Liver (tissue), 9 donors: ENCODE results near the gene PIMREG. TPM values are rescaled to one million over a fixed set of nuclear protein-coding genes. Genes with fewer than 3 reads are reported as not detected.
A peak's percentile ranks its signal among the peaks of the same experiment; 100 is the strongest.

Source experiments
- DNase-seq: peaks from one replicate; pipeline ENCODE4 v3.0.0-alpha.2; 2017; ENCODE audit warnings: low spot score
- H3K27ac ChIP-seq, 2 donors: one replicate each; pipeline ENCODE4 v1.7.0; 2013; ENCODE audit warnings: inconsistent platforms in 2 of 2, low read length in 2 of 2, control low read depth in 1 of 2, low read depth in 1 of 2, mild to moderate bottlenecking in 1 of 2
- H3K27me3 ChIP-seq, 4 donors: one replicate each; pipeline versions ENCODE4 v1.6.1 to v1.7.0; 2013; ENCODE audit warnings: low read length in 3 of 4, inconsistent platforms in 1 of 4, mild to moderate bottlenecking in 1 of 4, moderate library complexity in 1 of 4; ENCODE audit not compliant: control insufficient read depth in 4 of 4, insufficient read depth in 4 of 4
- H3K36me3 ChIP-seq, 4 donors: one replicate each; pipeline versions ENCODE4 v1.6.1 to v1.7.0; 2013; ENCODE audit warnings: low read length in 3 of 4, mild to moderate bottlenecking in 3 of 4, low read depth in 1 of 4, moderate library complexity in 1 of 4; ENCODE audit not compliant: control insufficient read depth in 4 of 4, insufficient read depth in 3 of 4
- H3K4me1 ChIP-seq, 4 donors: one replicate each; pipeline versions ENCODE4 v1.6.1 to v1.7.0; 2013; ENCODE audit warnings: low read length in 3 of 4, mild to moderate bottlenecking in 3 of 4, moderate library complexity in 1 of 4; ENCODE audit not compliant: control insufficient read depth in 4 of 4, insufficient read depth in 4 of 4
- H3K4me3 ChIP-seq, 3 donors: one replicate each; pipeline versions ENCODE4 v1.6.1 to v1.7.0; 2013; ENCODE audit warnings: low read length in 3 of 3, control low read depth in 1 of 3, low read depth in 1 of 3, mild to moderate bottlenecking in 1 of 3
- H3K9ac ChIP-seq, 2 donors: one replicate each; pipeline ENCODE4 v1.7.0; 2013; ENCODE audit warnings: low read length in 2 of 2, mild to moderate bottlenecking in 2 of 2, moderate library complexity in 2 of 2, control low read depth in 1 of 2, low read depth in 1 of 2
- H3K9me3 ChIP-seq, 4 donors: one replicate each; pipeline versions ENCODE4 v1.6.1 to v1.7.0; 2013; ENCODE audit warnings: low read length in 3 of 4; ENCODE audit not compliant: control insufficient read depth in 4 of 4
- EGR1 ChIP-seq, 2 donors: IDR thresholded peaks; 2 replicates each; pipeline ENCODE4 v1.6.1; 2016 to 2018; ENCODE audit warnings: antibody characterized with exemption in 2 of 2, low read depth in 2 of 2
- FOXA1 ChIP-seq: IDR thresholded peaks from 2 replicates; pipeline ENCODE4 v1.6.1; 2016; ENCODE audit warnings: antibody characterized with exemption
- HNF4A ChIP-seq, 2 donors: conservative IDR thresholded peaks; 2 replicates each; pipeline ENCODE4 v1.6.1; 2016; ENCODE audit warnings: antibody characterized with exemption in 2 of 2, mild to moderate bottlenecking in 2 of 2
- JUND ChIP-seq, 2 donors: IDR thresholded peaks; 2 replicates each; pipeline ENCODE4 v1.6.1; 2016; ENCODE audit warnings: antibody characterized with exemption in 2 of 2
- NR2F2 ChIP-seq: IDR thresholded peaks from 2 replicates; pipeline ENCODE4 v1.6.1; 2016; ENCODE audit warnings: antibody characterized with exemption
- RAD21 ChIP-seq, 2 donors: IDR thresholded peaks; 2 replicates each; pipeline ENCODE4 v1.6.1; 2016; ENCODE audit warnings: antibody characterized with exemption in 2 of 2, mild to moderate bottlenecking in 2 of 2
- SP1 ChIP-seq: IDR thresholded peaks from 2 replicates; pipeline ENCODE4 v1.6.1; 2018; ENCODE audit warnings: antibody characterized with exemption, mild to moderate bottlenecking
- TAF1 ChIP-seq: conservative IDR thresholded peaks from 2 replicates; pipeline ENCODE4 v1.6.1; 2016; ENCODE audit warnings: antibody characterized with exemption, mild to moderate bottlenecking
- YY1 ChIP-seq: IDR thresholded peaks from 2 replicates; pipeline ENCODE4 v1.6.1; 2016; ENCODE audit warnings: antibody characterized with exemption, mild to moderate bottlenecking
- WGBS: extraction: QIAGEN DNeasy Blood & Tissue Kit; methylation state at CpG from one replicate; pipeline ENCODE4 v1.1.7; 2013; 5-methylcytosine and 5-hydroxymethylcytosine counted together
- polyA plus RNA-seq, 2 donors: library from polyadenylated mRNA; stranded (reverse) in 1 of 2; unstranded in 1 of 2; fragments of 200-250 nt in 1 of 2; fragments of >200 nt in 1 of 2; fragmentation: Nextera tagmentation in 1 of 2; extraction: Ambion mirVana in 1 of 2; gene quantifications; one replicate each; pipeline versions ENCODE4 v1.2.1 to v1.2.3, GENCODE V29; 2013 to 2015
- total RNA-seq, 2 donors: library from RNA; depleted of rRNA; stranded (reverse); fragments of >200 nt; gene quantifications; one replicate each; pipeline ENCODE4 v1.2.3, GENCODE V29; 2014
- TF ChIP-seq, protein P1 (sequence below): IDR thresholded peaks from 2 replicates; pipeline ENCODE4 v1.6.1; 2016; ENCODE audit warnings: antibody characterized with exemption, mild to moderate bottlenecking
- donor health status: healthy.
- donor health status: healthy.
- donor health status: healthy.
- donor health status: healthy.
- donor health status: healthy.

Gene PIMREG, protein sequence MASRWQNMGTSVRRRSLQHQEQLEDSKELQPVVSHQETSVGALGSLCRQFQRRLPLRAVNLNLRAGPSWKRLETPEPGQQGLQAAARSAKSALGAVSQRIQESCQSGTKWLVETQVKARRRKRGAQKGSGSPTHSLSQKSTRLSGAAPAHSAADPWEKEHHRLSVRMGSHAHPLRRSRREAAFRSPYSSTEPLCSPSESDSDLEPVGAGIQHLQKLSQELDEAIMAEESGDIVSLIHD
- total RNA-seq = 1 to 10 TPM in 1 of 2 donors, not detected in 1; 5.2 TPM
- under 1 TPM; 0.10 to 0.75 TPM for polyA plus RNA-seq

GRCh38 chr17:6443692-6444570 lies at the start of gene PIMREG:
PIMREG (plus strand) TSS chr17:6444455; CDS start chr17:6445111, 656 bp downstream.
- H3K36me3 ChIP-seq = no peaks in the 10 kb centered on the region
- 2% methylated on average over 62 of the region's 62 CpGs for WGBS
- H3K9ac ChIP-seq = no peak within 1 kb of the TSS
- H3K27me3 ChIP-seq = peaks cover 0 to 2% (median 0%) of the 10 kb centered on the region in 4 donors
- H3K4me1 ChIP-seq = peaks cover 4 to 12% (median 6%) of the 10 kb centered on the region in 4 donors
- H3K27ac ChIP-seq = peak within 1 kb of the TSS in 1 of 2 donors; percentile 50
- TF ChIP-seq SP1 (peak; percentile 51), YY1 (no peak), EGR1 (IDR thresholded peaks at IDR 0.05; ENCODE audit: low read depth in 2 of 2) (peak; percentile 65 to 68), HNF4A (conservative IDR thresholded peaks at IDR 0.05) (no peak), TAF1 (no peak)
- peak; percentile 92 for DNase-seq
- H3K4me3 ChIP-seq = peak within 1 kb of the TSS in 2 of 3 donors; percentile 47 to 53
- no peaks in the 10 kb centered on the region for H3K9me3 ChIP-seq

DNA sequence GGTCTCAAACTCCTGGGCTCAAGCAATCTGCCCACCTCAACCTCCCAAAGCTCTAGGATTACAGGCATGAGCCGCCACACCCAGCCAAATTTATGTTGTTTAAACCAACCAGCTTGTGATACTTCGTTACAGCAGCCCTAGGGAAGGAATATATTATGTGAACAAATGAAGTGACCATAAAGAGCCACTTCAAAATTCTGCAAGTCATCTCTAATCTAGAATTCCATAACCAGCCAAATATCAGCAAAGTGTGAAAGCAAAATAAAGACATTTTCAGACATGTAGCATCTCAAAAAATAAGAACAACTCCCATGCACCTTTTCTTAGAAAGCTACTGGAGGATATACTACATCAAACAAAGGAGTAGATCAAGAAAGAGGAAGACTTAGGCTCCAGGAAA lies 45.3 kb upstream of the PIMREG start:
- Histone ChIP-seq H3K27me3 (peaks cover 0 to 8% (median under 1%) of the 10 kb centered on the region in 4 donors), H3K9me3 (no peaks in the 10 kb centered on the region), H3K27ac (no peak overlapping the region), H3K4me1 (no peaks in the 10 kb centered on the region), H3K36me3 (no peaks in the 10 kb centered on the region), H3K9ac (no peak overlapping the region), H3K4me3 (no peak overlapping the region)
- TF ChIP-seq RAD21 (IDR thresholded peaks at IDR 0.05) = no peak
- 75% methylated on average over 2 of the region's 2 CpGs for WGBS
- no peak for DNase-seq

DNA sequence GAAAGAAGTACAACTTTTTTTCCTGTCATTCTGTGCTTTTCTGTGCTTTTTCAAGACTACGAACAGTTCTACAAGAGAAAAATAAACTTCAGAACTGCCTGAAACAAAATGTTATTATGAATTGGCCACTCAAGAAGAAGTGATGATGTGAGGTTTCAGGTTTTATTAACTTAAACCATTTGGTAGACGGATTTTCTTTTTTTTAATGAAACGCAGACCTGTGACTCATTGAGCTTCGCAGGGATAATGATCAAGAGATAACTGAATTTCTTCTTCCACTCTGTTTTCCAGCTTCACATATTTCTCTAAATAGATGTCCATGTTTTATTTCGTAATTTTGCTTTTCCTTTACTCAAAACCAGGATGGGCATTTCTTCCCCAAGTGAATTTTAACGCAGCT lies 42.0 kb upstream of the PIMREG start:
- peaks cover 0 to 4% (median 0%) of the 10 kb centered on the region in 4 donors for H3K27me3 ChIP-seq
- no peaks in the 10 kb centered on the region for H3K4me1 ChIP-seq
- no peaks in the 10 kb centered on the region for H3K9me3 ChIP-seq
- H3K27ac ChIP-seq = no peak overlapping the region
- no peak overlapping the region for H3K4me3 ChIP-seq
- 84% methylated on average over 6 of the region's 6 CpGs for WGBS
- no peaks in the 10 kb centered on the region for H3K36me3 ChIP-seq
- DNase-seq = no peak
- TF ChIP-seq, protein P1, sequence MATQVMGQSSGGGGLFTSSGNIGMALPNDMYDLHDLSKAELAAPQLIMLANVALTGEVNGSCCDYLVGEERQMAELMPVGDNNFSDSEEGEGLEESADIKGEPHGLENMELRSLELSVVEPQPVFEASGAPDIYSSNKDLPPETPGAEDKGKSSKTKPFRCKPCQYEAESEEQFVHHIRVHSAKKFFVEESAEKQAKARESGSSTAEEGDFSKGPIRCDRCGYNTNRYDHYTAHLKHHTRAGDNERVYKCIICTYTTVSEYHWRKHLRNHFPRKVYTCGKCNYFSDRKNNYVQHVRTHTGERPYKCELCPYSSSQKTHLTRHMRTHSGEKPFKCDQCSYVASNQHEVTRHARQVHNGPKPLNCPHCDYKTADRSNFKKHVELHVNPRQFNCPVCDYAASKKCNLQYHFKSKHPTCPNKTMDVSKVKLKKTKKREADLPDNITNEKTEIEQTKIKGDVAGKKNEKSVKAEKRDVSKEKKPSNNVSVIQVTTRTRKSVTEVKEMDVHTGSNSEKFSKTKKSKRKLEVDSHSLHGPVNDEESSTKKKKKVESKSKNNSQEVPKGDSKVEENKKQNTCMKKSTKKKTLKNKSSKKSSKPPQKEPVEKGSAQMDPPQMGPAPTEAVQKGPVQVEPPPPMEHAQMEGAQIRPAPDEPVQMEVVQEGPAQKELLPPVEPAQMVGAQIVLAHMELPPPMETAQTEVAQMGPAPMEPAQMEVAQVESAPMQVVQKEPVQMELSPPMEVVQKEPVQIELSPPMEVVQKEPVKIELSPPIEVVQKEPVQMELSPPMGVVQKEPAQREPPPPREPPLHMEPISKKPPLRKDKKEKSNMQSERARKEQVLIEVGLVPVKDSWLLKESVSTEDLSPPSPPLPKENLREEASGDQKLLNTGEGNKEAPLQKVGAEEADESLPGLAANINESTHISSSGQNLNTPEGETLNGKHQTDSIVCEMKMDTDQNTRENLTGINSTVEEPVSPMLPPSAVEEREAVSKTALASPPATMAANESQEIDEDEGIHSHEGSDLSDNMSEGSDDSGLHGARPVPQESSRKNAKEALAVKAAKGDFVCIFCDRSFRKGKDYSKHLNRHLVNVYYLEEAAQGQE = no peak
- no peak for TF ChIP-seq NR2F2
- TF ChIP-seq FOXA1 = no peak
- no peak for TF ChIP-seq JUND (IDR thresholded peaks at IDR 0.05)
- H3K9ac ChIP-seq = no peak overlapping the region
